ENCODE results near the gene ATG4D. TPM values are rescaled to one million over a fixed set of nuclear protein-coding genes. Genes with fewer than 3 reads are reported as not detected.

Gene ATG4D
- polyA plus RNA-seq, 1 experiment, result 13.0 TPM

- no peak for DNase-seq (ENCODE audit: low read depth)
- ChIA-PET POLR2A (no interaction called here), CTCF (interaction anchor here (2.1 kb wide), 1 partner anchor 10 kb away, joined by 7 read pairs; no protein-coding TSS in a partner anchor)
Measured at GRCh38 chr19:10501971-10502523, 41.7 kb upstream of the ATG4D start.

GRCh38 chr19:10502524-10503001 is 41.1 kb upstream of the ATG4D start:
- H3K36me3 ChIP-seq (ENCODE audit: control insufficient read depth, insufficient read depth, low read length), result peaks cover 11% of the 10 kb centered on the region
- TF ChIP-seq CTCF (IDR thresholded peaks at IDR 0.05; ENCODE audit: insufficient read depth, low read depth, low read length), result no peak
- ChIA-PET CTCF (interaction anchor here (0.6 kb wide), 1 partner anchor 70 kb away, joined by 3 read pairs; no protein-coding TSS in a partner anchor), POLR2A (no interaction called here)
- H3K4me3 ChIP-seq (ENCODE audit: low read depth, low read length), result peak overlapping the region; percentile 97
- no peaks in the 10 kb centered on the region for H3K27me3 ChIP-seq (ENCODE audit: control insufficient read depth, insufficient read depth, low read length)
- DNase-seq (ENCODE audit: low read depth), result no peak

More at GRCh38 chr19:10501971-10502523, 41.7 kb upstream of the ATG4D start:
- no peaks in the 10 kb centered on the region for H3K27me3 ChIP-seq (ENCODE audit: control insufficient read depth, insufficient read depth, low read length)
- H3K36me3 ChIP-seq (ENCODE audit: control insufficient read depth, insufficient read depth, low read length), result peaks cover 11% of the 10 kb centered on the region
- peak overlapping the region; percentile 97 for H3K4me3 ChIP-seq (ENCODE audit: low read depth, low read length)
- 0 out of 2 replicates have a peak, but pooled peaks have one; percentile 5 for TF ChIP-seq CTCF (IDR thresholded peaks at IDR 0.05; ENCODE audit: insufficient read depth, low read depth, low read length)

GRCh38 chr19:10503002-10503789 is 40.5 kb upstream of the ATG4D start, which contains the start of gene KEAP1:
Gene KEAP1 (minus strand): TSS chr19:10503356. CDS start chr19:10500033, 3,323 bp downstream.
- no peak for DNase-seq (ENCODE audit: low read depth)
- Histone ChIP-seq H3K27me3 (ENCODE audit: control insufficient read depth, insufficient read depth, low read length) (no peaks in the 10 kb centered on the region), H3K36me3 (ENCODE audit: control insufficient read depth, insufficient read depth, low read length) (peaks cover 11% of the 10 kb centered on the region), H3K4me3 (ENCODE audit: low read depth, low read length) (peak within 1 kb of the TSS; percentile 97)
- POLR2A ChIA-PET, result interaction anchor here (0.7 kb wide), 1 partner anchor 9 kb away, joined by 3 read pairs; no protein-coding TSS in a partner anchor
- CTCF ChIA-PET, result interaction anchor here (0.6 to 1.5 kb wide), 3 partner anchors 69 to 76 kb away, joined by 3 to 4 read pairs (median 3); no protein-coding TSS in a partner anchor
- TF ChIP-seq CTCF (IDR thresholded peaks at IDR 0.05; ENCODE audit: insufficient read depth, low read depth, low read length), result no peak

- DNase-seq (ENCODE audit: low read depth), result no peak
- Histone ChIP-seq H3K27me3 (ENCODE audit: control insufficient read depth, insufficient read depth, low read length) (no peaks in the 10 kb centered on the region; the same call in 1 of the 2 replicates), H3K36me3 (ENCODE audit: control insufficient read depth, insufficient read depth, low read length) (no peaks in the 10 kb centered on the region), H3K4me3 (ENCODE audit: low read depth, low read length) (no peak overlapping the region)
- CTCF ChIA-PET, result interaction anchor here (0.7 to 2.1 kb wide), 14 partner anchors 12 to 194 kb away, joined by 3 to 9 read pairs (median 4); partner anchors contain the start of genes CDKN2D, KRI1 and S1PR5
- POLR2A ChIA-PET, result no interaction called here
- peak; percentile 88 for TF ChIP-seq CTCF (IDR thresholded peaks at IDR 0.05; ENCODE audit: insufficient read depth, low read depth, low read length)
Measured at GRCh38 chr19:10505583-10506229, 38.0 kb upstream of the ATG4D start.

All from BJ (cell line).